Renal cortical epithelial cell (primary cell): ENCODE measurements around the gene GOLGA1. TPM values are rescaled to one million over a fixed set of nuclear protein-coding genes. Genes with fewer than 3 reads are reported as not detected.
A peak's percentile ranks its signal among the peaks of the same experiment; 100 is the strongest.

Experiments
- DNase-seq: peaks from one replicate; pipeline ENCODE4 v3.0.0-alpha.2; 2011; ENCODE audit warnings: low read depth
- total RNA-seq: library from RNA; depleted of rRNA; stranded (reverse); fragments of >200 nt; gene quantifications from 2 replicates; pipeline ENCODE4 v1.2.3, GENCODE V29; 2014

Gene GOLGA1
- total RNA-seq, 1 donor from 2014 or later = 12.9 TPM

DNA sequence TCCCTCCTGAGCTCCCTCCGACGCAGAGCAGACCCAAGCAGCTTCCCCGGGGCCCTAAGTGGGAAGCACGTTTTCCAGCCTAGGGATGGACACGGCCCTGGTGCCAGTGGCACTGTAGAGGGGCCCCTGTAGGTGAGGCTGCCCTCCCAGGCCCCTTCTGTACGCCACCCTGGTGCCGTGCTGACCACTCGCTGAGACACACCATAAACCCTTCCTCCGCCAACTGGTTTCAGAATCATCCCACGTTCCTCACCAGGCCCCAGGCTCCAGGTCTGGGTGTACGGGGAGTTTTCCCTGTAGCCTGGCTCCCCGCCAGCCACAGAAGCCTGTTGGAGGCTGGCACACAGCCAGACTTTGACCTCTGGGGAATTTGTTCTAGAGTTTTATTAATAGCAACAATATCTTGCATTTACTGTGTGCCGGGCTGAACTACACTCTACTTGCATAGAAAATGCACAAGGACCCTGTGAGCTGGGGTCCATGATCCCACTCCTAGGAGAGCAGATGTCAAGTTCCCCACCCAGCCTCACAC lies 105.8 kb downstream of the GOLGA1 start:
- peak; percentile 72 for DNase-seq

DNA sequence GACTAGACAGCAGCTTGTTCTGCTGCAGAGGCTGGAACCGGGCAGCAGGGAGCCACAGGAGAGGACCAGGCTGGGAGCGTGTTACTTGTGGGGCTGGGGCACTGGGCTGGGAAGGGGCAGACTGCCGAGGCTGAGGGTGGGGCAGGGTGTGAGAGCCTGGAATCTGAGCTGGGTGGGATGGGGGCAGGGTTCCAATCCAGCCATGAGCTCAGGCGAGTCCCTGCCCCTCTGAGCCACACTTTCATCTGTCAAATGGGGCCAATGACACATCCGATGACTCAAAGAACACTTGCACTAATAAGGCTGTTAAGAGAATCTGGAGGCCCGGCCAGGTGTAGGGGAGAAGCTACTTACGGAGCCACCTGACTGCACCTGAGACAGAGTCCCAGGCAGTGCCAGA lies 106.3 kb downstream of the GOLGA1 start:
- peak; percentile 77 for DNase-seq

DNA sequence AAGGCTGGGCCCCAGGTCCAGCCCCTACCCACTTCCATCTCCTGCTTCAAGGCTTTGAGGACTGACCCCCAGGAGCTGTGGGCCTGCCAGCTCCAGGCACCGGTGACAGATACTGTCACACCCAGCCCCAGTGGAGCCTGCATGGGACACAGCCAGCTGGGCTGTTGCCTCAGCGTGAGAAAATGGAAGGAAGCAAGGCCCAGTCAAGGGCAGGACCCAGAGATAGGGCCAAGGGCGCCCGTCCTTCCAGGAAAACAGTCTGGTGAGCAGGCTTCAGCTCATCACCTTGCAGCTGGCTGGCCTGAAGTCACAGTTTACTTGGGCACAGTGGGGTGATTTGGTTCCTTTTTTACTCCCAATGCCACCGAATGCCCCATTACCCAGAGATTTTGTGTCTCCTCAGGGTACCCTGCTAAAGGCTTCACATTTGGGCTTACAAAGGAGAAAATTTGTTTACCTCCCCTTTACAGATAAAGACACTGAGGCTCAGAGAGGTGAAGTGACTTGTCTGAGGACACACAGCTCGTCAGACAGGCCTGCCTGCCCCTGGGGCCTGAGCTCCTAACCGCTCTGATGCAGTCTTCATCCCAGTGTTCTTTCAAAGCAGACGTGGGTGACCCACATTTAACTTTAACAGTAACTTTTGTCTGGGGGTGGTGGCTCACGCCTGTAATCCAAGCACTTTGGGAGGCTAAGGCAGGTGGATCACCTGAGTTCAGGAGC lies 109.1 kb downstream of the GOLGA1 start:
- DNase-seq = no peak

DNA sequence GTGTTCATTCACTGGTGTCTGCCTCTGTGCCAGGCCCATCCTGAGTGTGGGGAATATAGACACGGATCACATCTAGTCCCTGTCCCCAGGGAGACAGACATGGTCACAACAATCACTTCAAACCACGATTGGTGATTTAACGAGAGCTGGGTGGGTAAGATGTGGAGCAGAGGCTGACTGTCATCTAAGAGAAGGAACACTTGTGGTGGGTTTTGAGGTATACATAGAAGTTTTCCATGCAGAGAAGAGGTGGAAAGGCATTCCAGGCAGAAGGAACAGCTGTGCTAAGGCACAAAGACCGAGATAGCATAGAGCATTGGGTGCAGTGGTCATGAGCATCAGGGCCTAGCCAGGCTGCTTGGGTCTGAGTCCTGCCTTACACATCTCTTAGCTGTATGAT lies 110.3 kb downstream of the GOLGA1 start:
- no peak for DNase-seq

DNA sequence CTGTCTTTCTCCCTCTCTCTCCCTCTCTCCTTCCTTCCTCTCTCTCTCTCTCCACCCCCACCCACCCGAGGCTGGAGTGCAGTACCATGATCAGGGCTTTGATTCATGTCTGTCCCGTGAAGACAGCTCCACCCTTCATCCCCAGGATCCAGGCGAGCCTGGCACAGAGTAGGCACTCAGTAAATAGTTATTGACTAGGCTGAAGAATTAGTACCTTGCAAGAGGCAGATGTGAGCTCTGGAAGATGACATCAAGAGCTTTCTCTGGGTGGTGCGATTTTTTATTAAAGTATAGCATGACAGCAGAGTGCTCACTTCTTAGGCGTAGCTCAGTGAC lies 111.6 kb downstream of the GOLGA1 start:
- DNase-seq = no peak

DNA sequence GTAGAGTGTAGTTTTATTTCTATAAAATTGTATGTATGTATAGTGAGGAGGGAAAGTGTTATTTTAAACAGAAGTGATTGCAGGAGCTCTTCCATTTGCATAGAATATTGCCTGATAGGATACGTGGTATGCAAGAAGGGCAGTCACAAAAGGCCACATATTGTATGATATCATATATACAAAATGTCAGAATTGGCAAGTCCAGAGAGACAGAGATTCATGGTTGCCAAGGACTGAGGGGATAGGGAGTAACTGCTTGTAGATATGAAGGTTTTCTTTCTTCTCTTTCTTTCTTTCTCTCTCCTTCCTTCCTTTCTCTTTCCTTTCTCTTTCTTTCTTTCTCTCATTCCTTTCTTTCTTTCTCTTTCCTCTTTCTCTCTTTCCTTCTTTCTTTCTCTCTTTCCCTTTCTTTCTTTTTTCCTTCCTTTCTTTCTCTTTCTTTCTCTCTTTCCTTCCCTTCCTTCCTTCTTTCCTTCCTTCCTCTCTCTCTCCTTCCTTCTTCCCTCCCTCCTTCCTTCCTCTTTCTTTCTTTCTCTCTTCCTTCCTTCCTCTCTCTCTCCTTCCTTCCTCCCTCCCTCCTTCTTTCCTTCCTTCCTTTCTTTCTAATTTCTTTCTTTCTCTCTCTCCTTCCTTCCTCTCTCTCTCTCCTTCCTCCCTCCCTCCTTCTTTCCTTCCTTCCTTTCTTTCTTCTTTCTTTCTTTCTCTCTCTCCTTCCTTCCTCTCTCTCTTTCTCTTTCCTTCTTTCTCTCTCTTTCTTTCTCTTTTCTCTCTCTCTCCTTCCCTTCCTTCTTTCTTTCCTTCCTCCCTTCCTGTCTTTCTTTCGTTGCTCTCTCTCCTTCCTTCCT lies 112.2 kb downstream of the GOLGA1 start:
- no peak for DNase-seq

Other genes with a start within 250 kb of the GOLGA1 start
- 6.0 and 6.1 TPM in 2 replicates for gene NR6A1, start 169.8 kb downstream of the GOLGA1 start, total RNA-seq
- 2.1 and 6.6 TPM in 2 replicates for gene OLFML2A, start 163.9 kb downstream of the GOLGA1 start, total RNA-seq
- not detected in 2 replicates for gene WDR38, start 87.6 kb downstream of the GOLGA1 start, total RNA-seq
- gene RPL35, start 79.1 kb downstream of the GOLGA1 start, total RNA-seq = 609 and 3,177 TPM in 2 replicates
- gene ARPC5L, start 79.0 kb downstream of the GOLGA1 start, total RNA-seq = 14.2 and 15.7 TPM in 2 replicates
- 2.4 and 9.1 TPM in 2 replicates for gene SCAI, start 202.4 kb upstream of the GOLGA1 start, total RNA-seq
- gene PPP6C, start 248.7 kb upstream of the GOLGA1 start, total RNA-seq = 16.7 and 26.4 TPM in 2 replicates